SU-DHL-6 (cell line): ENCODE measurements around the gene TMEM168.

ENCODE experiments used
- CTCF ChIP-seq: fragments of 200-600 bp; sonication (generic); IDR thresholded peaks from one replicate; pipeline ENCODE4 v1.5.1; 2017; ENCODE audit warnings: antibody characterized with exemption, mild to moderate bottlenecking, low read length, moderate library complexity; ENCODE audit not compliant: insufficient read depth, poor library complexity, severe bottlenecking
- EZH2phosphoT487 ChIP-seq: fragments of 200-600 bp; sonication (generic), shearing (Covaris generic); conservative IDR thresholded peaks from 2 replicates; pipeline ENCODE4 v1.6.1; 2018; ENCODE audit warnings: mild to moderate bottlenecking, antibody characterized with exemption, low read length, moderate library complexity, mixed read lengths

- TF ChIP-seq CTCF, result no peak
- TF ChIP-seq EZH2phosphoT487, result no peak
These were observed 8.3 kb upstream of the TMEM168 start for GRCh38 chr7:112798274-112799159.
